Measurements from ENCODE around the gene RORB.
A peak's percentile ranks its signal among the peaks of the same experiment; 100 is the strongest.

The RORB gene

GRCh38 chr9:74479711-74480110, 17.4 kb upstream of the RORB start:
- no peak for TF ChIP-seq CTCF (conservative IDR thresholded peaks at IDR 0.05; ENCODE audit: control insufficient read depth, insufficient read depth, low read depth, low read length)
- no peak overlapping the region for H3K4me3 ChIP-seq (ENCODE audit: control insufficient read depth, low read depth, low read length)
- no peak for DNase-seq (ENCODE audit: low read depth)

- no peak overlapping the region for H3K4me3 ChIP-seq (ENCODE audit: control insufficient read depth, low read depth, low read length)
- no peak for DNase-seq (ENCODE audit: low read depth)
- no peak for TF ChIP-seq CTCF (conservative IDR thresholded peaks at IDR 0.05; ENCODE audit: control insufficient read depth, insufficient read depth, low read depth, low read length)
Measured at GRCh38 chr9:74487395-74487794, 9.7 kb upstream of the RORB start.

- no peak for TF ChIP-seq CTCF (conservative IDR thresholded peaks at IDR 0.05; ENCODE audit: control insufficient read depth, insufficient read depth, low read depth, low read length)
Measured at GRCh38 chr9:74493512-74493911, 3.6 kb upstream of the RORB start.

GRCh38 chr9:74494490-74494889, 2.6 kb upstream of the RORB start:
- no peak overlapping the region for H3K4me3 ChIP-seq (ENCODE audit: control insufficient read depth, low read depth, low read length)
- DNase-seq (ENCODE audit: low read depth) = no peak
- TF ChIP-seq CTCF (conservative IDR thresholded peaks at IDR 0.05; ENCODE audit: control insufficient read depth, insufficient read depth, low read depth, low read length) = no peak

More at GRCh38 chr9:74493512-74493911, 3.6 kb upstream of the RORB start:
- DNase-seq (ENCODE audit: low read depth) = no peak
- H3K4me3 ChIP-seq (ENCODE audit: control insufficient read depth, low read depth, low read length) = no peak overlapping the region

- no peak for DNase-seq (ENCODE audit: low read depth)
- no peak for TF ChIP-seq CTCF (conservative IDR thresholded peaks at IDR 0.05; ENCODE audit: control insufficient read depth, insufficient read depth, low read depth, low read length)
- peak overlapping the region; percentile 65 for H3K4me3 ChIP-seq (ENCODE audit: control insufficient read depth, low read depth, low read length)
Measured at GRCh38 chr9:74496406-74496805, 729 bp upstream of the RORB start.

- peak overlapping the region; percentile 65 for H3K4me3 ChIP-seq (ENCODE audit: control insufficient read depth, low read depth, low read length)
- DNase-seq (ENCODE audit: low read depth) = peak; percentile 24
- TF ChIP-seq CTCF (conservative IDR thresholded peaks at IDR 0.05; ENCODE audit: control insufficient read depth, insufficient read depth, low read depth, low read length) = no peak
Measured at GRCh38 chr9:74497748-74498620, 849 bp downstream of the RORB start.

Measured in fibroblast of mammary gland (primary cell).